HepG2 (cell line): ENCODE results near the gene EPHA10. TPM values are rescaled to one million over a fixed set of nuclear protein-coding genes. Genes with fewer than 3 reads are reported as not detected.

Source experiments
- ARID4A ChIP-seq: sonication (generic); formaldehyde crosslinking; IDR thresholded peaks from 2 replicates; pipeline ENCODE4 v1.5.0; 2020; ENCODE audit warnings: mild to moderate bottlenecking, missing genetic modification reagents, borderline replicate concordance
- GRHL1 ChIP-seq: sonication (generic); formaldehyde crosslinking; conservative IDR thresholded peaks from 2 replicates; pipeline ENCODE4 v1.8.0; 2022; ENCODE audit warnings: missing genetic modification reagents
- HOMEZ ChIP-seq: IDR thresholded peaks from 2 replicates; pipeline ENCODE4 v1.6.1; 2016; ENCODE audit warnings: low read depth
- MBNL3 ChIP-seq: fragments of 250-450 bp; sonication (Bioruptor Pico); conservative IDR thresholded peaks from 2 replicates; pipeline ENCODE4 v1.8.0; 2022; ENCODE audit warnings: mild to moderate bottlenecking, inconsistent platforms
- SMAD1 ChIP-seq: sonication (generic); formaldehyde crosslinking; IDR thresholded peaks from 2 replicates; pipeline ENCODE4 v1.4.0; 2020; ENCODE audit warnings: missing genetic modification reagents, low read depth, mild to moderate bottlenecking, borderline replicate concordance
- SNRNP70 ChIP-seq: fragments of 200-400 bp; formaldehyde crosslinking; IDR thresholded peaks from 2 replicates; pipeline ENCODE4 v1.6.1; 2017; ENCODE audit warnings: mild to moderate bottlenecking, low read depth, low read length, moderate library complexity
- SP1 ChIP-seq, 2 experiments: fragments of 450-650 bp in 1 of 2; sonication (generic) in 1 of 2; formaldehyde crosslinking in 1 of 2; IDR thresholded peaks; 2 replicates each; pipeline versions ENCODE4 v1.4.0 to v1.6.1; 2016 to 2020; ENCODE audit warnings: missing genetic modification reagents in 1 of 2
- ZNF17 ChIP-seq: sonication (generic); formaldehyde crosslinking; IDR thresholded peaks from 2 replicates; pipeline ENCODE4 v1.5.0; 2020; ENCODE audit warnings: mild to moderate bottlenecking, missing genetic modification reagents
- ZNF362 ChIP-seq: sonication (generic); formaldehyde crosslinking; IDR thresholded peaks from 2 replicates; pipeline ENCODE4 v1.4.0; 2020; ENCODE audit warnings: missing genetic modification reagents, mild to moderate bottlenecking, borderline replicate concordance
- ZNF558 ChIP-seq: sonication (generic); formaldehyde crosslinking; IDR thresholded peaks from 2 replicates; pipeline ENCODE4 v1.9.0; 2022; ENCODE audit warnings: mild to moderate bottlenecking, missing genetic modification reagents, borderline replicate concordance
- ZNF75D ChIP-seq: sonication (generic); formaldehyde crosslinking; IDR thresholded peaks from 2 replicates; pipeline ENCODE4 v1.8.1; 2023; ENCODE audit warnings: missing genetic modification reagents, mild to moderate bottlenecking, borderline replicate concordance
- polyA plus RNA-seq, 8 experiments: library from polyadenylated mRNA; depleted of rRNA in 3 of 8; stranded (reverse) in 7 of 8; unstranded in 1 of 8; fragments of >200 nt; fragmentation: Illumina TruSeq in 4 of 8; extraction: Trizol in 4 of 8; gene quantifications; 2 replicates each; pipeline versions ENCODE4 v1.2.1 to v1.2.3, GENCODE V29; 2011 to 2016; ENCODE audit warnings: low read depth in 4 of 8, missing spikeins in 1 of 8, mixed read lengths in 1 of 8; ENCODE audit not compliant: insufficient read depth in 1 of 8
- total RNA-seq, 5 experiments: library from RNA; depleted of rRNA; stranded (reverse); fragments of >200 nt; fragmentation: Illumina TruSeq; extraction: Trizol; gene quantifications; 2 replicates each; pipeline ENCODE4 v1.2.3, GENCODE V29; 2016; ENCODE audit warnings: low read depth in 1 of 5

Gene EPHA10
- total and polyA plus RNA-seq, 2 of the 13 experiments (the other 11 are each of a cell fraction or from before 2014, with no cell fraction given), result 0.11 to 0.58 TPM

GRCh38 chr1:37762516-37762915, 2.4 kb downstream of the EPHA10 start (continued):
- no peak for TF ChIP-seq SMAD1 (CRISPR knock-in tag)
- no peak for TF ChIP-seq SNRNP70
- no peak for TF ChIP-seq ZNF75D
- TF ChIP-seq MBNL3 (CRISPR knock-in tag), result no peak
- TF ChIP-seq ARID4A (CRISPR knock-in tag), result no peak
- TF ChIP-seq GRHL1 (CRISPR knock-in tag), result no peak
- no peak for TF ChIP-seq ZNF362
- TF ChIP-seq SP1 (IDR thresholded peaks at IDR 0.05), result no peak
- no peak for TF ChIP-seq SP1 (CRISPR knock-in tag; IDR thresholded peaks at IDR 0.05)
- TF ChIP-seq ZNF17 (CRISPR knock-in tag), result no peak
- TF ChIP-seq ZNF558 (CRISPR knock-in tag), result no peak
- TF ChIP-seq HOMEZ (CRISPR knock-in tag), result no peak
